Neural crest cell (in vitro differentiated cells): ENCODE measurements around the gene NCBP3. TPM values are rescaled to one million over a fixed set of nuclear protein-coding genes. Genes with fewer than 3 reads are reported as not detected.

ENCODE experiments used
- DNase-seq: peaks from one replicate; pipeline ENCODE4 v3.0.0; 2021; ENCODE audit warnings: low read depth, mixed read lengths, low spot score
- H3K27ac Mint-ChIP-seq: one replicate; pipeline ENCODE4 v1.8.0; 2021; ENCODE audit warnings: mild to moderate bottlenecking, mixed read lengths; ENCODE audit not compliant: unreplicated experiment
- H3K27me3 Mint-ChIP-seq: 2 replicates; pipeline ENCODE4 v1.8.0; 2021; ENCODE audit warnings: low read depth, mild to moderate bottlenecking, mixed read lengths
- H3K36me3 Mint-ChIP-seq: 2 replicates; pipeline ENCODE4 v1.8.0; 2021; ENCODE audit warnings: low read depth, mild to moderate bottlenecking, mixed read lengths
- H3K4me1 Mint-ChIP-seq: 2 replicates; pipeline ENCODE4 v1.8.0; 2021; ENCODE audit warnings: mixed read lengths
- H3K4me3 Mint-ChIP-seq: one replicate; pipeline ENCODE4 v1.8.0; 2021; ENCODE audit warnings: mild to moderate bottlenecking, mixed read lengths
- H3K9me3 Mint-ChIP-seq: 2 replicates; pipeline ENCODE4 v1.8.0; 2021; ENCODE audit warnings: mixed read lengths
- CTCF ChIP-seq: fragments of 200-600 bp; sonication (generic); conservative IDR thresholded peaks from 2 replicates; pipeline ENCODE4 v1.5.0; 2021; ENCODE audit warnings: antibody characterized with exemption, mild to moderate bottlenecking
- total RNA-seq: library from RNA; stranded (reverse); gene quantifications from 2 replicates; pipeline ENCODE4 v1.2.1, GENCODE V29; 2021

NCBP3 gene
- total RNA-seq, 1 donor from 2014 or later, result 61.5 TPM

DNA sequence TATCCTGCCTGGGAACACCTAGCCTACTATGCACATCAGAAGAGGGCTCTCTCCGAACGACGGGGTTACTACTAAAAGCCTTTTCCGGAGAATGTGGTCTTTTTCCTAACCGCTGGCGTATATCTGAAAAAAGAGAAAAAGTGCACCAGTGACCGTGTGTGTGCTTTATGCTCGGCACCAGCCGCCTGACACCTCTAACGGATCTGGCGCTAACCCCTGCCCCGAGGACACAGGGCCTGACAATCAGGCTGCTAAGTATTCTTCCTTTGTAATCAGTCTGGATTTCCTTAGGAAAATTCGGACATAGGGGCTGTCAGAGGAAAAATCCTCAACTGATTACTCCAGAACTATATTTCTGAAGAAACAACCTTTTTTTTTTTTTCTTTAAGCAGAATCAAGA is 31.7 kb downstream of the NCBP3 start:
- Mint-ChIP-seq H3K4me1 (no peaks in the 10 kb centered on the region), H3K27me3 (no peaks in the 10 kb centered on the region), H3K4me3 (no peak overlapping the region), H3K36me3 (peaks cover 11% of the 10 kb centered on the region), H3K9me3 (no peaks in the 10 kb centered on the region), H3K27ac (no peak overlapping the region)
- DNase-seq, result no peak
- TF ChIP-seq CTCF, result no peak

DNA sequence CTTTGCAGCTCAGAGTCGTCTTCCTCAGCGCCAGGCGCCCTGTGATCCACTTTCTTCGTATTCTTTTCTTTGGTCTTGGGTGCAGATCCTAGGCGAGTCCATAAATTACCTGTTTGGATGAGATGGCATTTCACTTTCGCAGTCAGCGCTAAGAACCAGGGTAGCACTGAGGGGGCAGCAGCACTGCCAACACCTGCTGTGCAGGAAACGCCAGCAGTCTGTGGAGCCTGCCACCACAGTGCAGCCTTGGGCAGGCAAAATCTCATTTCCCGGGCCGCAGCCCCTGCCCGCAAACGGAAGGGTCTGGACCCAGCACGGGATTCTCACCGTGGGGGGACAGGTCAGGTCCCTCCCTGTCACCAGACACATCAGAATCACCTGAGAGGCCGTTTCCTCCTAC is 32.9 kb downstream of the NCBP3 start:
- H3K27me3 Mint-ChIP-seq, result no peaks in the 10 kb centered on the region
- no peaks in the 10 kb centered on the region for H3K4me1 Mint-ChIP-seq
- no peak for TF ChIP-seq CTCF
- no peak overlapping the region for H3K27ac Mint-ChIP-seq
- H3K9me3 Mint-ChIP-seq, result no peaks in the 10 kb centered on the region
- peaks cover 5% of the 10 kb centered on the region for H3K36me3 Mint-ChIP-seq
- no peak for DNase-seq
- no peak overlapping the region for H3K4me3 Mint-ChIP-seq

DNA sequence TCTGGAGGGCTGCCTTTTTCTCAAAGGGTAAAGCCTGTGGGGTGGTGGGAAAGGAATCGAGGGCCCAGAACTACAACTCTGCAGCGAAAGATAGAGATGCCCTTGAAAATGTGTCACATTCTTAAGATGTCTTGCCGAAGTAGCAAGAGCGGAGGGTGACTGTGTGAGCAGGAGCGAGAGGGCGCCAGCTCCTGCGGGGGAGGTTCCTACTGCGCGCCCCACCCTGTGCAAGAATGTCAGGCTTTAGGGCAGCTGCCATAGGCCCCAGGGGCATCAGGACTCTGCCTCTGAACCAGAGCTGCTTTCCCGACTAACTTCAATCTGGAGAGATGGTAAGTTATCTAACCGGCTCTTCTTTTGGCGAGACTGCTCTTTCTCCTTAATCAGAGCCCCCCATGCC is 33.3 kb downstream of the NCBP3 start:
- Mint-ChIP-seq H3K27me3 (no peaks in the 10 kb centered on the region), H3K9me3 (no peaks in the 10 kb centered on the region), H3K4me3 (no peak overlapping the region), H3K27ac (no peak overlapping the region), H3K4me1 (no peaks in the 10 kb centered on the region), H3K36me3 (peaks cover 5% of the 10 kb centered on the region)
- no peak for TF ChIP-seq CTCF
- no peak for DNase-seq

GRCh38 chr17:3812284-3812683 is 33.8 kb downstream of the NCBP3 start:
- TF ChIP-seq CTCF, result no peak
- Mint-ChIP-seq H3K9me3 (no peaks in the 10 kb centered on the region), H3K27ac (no peak overlapping the region), H3K4me3 (no peak overlapping the region), H3K4me1 (no peaks in the 10 kb centered on the region), H3K27me3 (no peaks in the 10 kb centered on the region), H3K36me3 (peaks cover 5% of the 10 kb centered on the region)
- DNase-seq, result no peak

- Mint-ChIP-seq H3K27ac (no peak overlapping the region), H3K4me3 (no peak overlapping the region), H3K27me3 (no peaks in the 10 kb centered on the region), H3K36me3 (peaks cover 5% of the 10 kb centered on the region), H3K9me3 (no peaks in the 10 kb centered on the region), H3K4me1 (no peaks in the 10 kb centered on the region)
- no peak for DNase-seq
- TF ChIP-seq CTCF, result no peak
These were observed 36.0 kb downstream of the NCBP3 start for GRCh38 chr17:3810019-3810418.

DNA sequence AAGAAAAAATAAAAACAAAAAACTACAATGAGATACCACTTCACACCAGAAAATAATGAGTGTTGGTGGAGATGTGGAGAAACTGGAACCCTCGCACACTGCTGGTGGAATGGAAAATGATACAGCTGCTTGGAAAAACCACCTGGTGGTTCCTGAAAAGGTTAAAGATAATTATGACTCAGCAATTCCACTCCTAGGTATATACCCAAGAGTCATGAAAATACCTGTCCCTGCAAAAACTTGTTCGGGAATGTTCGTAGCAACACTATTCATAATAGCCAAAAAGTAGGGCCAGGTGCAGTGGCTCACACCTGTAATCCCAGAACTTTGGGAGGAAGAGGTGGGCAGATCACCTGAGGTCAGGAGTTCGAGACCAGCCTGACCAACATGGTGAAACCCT is 36.9 kb downstream of the NCBP3 start:
- Mint-ChIP-seq H3K27ac (no peak overlapping the region), H3K27me3 (no peaks in the 10 kb centered on the region), H3K9me3 (no peaks in the 10 kb centered on the region), H3K4me1 (no peaks in the 10 kb centered on the region), H3K36me3 (peaks cover 3% of the 10 kb centered on the region), H3K4me3 (no peak overlapping the region)
- DNase-seq, result no peak
- no peak for TF ChIP-seq CTCF
